ENCODE results near the gene FSTL4.
"Not testable (repeated sequence)": the region's sequence is repeated elsewhere in the genome, so short reads cannot be mapped to it uniquely, and the experiment has no call there.

The FSTL4 gene

DNA sequence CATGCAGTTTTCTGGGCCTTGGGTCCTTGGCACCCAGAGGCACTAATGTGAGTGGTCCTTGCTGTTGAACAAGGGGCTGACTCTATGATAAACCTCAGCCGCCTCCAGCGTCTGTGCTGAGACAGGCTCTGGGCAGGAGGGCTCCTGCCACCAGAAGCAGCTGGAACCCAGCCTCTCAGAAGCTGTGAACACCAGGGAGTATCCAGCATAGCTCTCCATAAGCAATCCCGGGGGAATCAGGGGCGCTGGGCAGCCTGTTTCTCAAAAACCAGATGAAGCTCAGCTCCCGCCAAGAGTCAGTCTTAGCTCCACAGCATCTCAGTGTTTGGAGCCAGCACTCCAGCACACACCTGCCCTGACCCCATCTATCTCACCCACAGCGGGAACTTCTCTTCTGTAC lies 390.3 kb downstream of the FSTL4 start:
- Histone ChIP-seq H3K4me1 (ENCODE audit: low read length) (no peaks in the 10 kb centered on the region), H3K9me2 (replicated peaks; ENCODE audit: insufficient read depth, low read length) (no peaks in the 10 kb centered on the region), H3K27me3 (replicated peaks; ENCODE audit: insufficient read depth, low read length) (no peaks in the 10 kb centered on the region), H3K4me3 (ENCODE audit: low read length) (no peak overlapping the region), H3K4me2 (ENCODE audit: low read depth, low read length) (no peak overlapping the region), H3K79me2 (ENCODE audit: low read length) (no peaks in the 10 kb centered on the region), H3K27ac (ENCODE audit: low read length) (no peak overlapping the region), H3K9ac (ENCODE audit: low read length) (no peak overlapping the region), H3F3A (ENCODE audit: insufficient read depth, low read length) (no peaks in the 10 kb centered on the region), H3K36me3 (replicated peaks; ENCODE audit: insufficient read depth, low read length) (no peaks in the 10 kb centered on the region), H2AFZ (ENCODE audit: low read length) (no peak overlapping the region), H4K20me1 (ENCODE audit: insufficient read depth, low read length) (no peaks in the 10 kb centered on the region), H3K9me3 (replicated peaks; ENCODE audit: insufficient read depth, low read length) (no peaks in the 10 kb centered on the region)
- no peak for DNase-seq
- TF ChIP-seq EZH2 (optimal IDR thresholded peaks at IDR 0.05; ENCODE audit: low read depth, low read length): no peak
- no peak for TF ChIP-seq EZH2phosphoT487 (IDR thresholded peaks at IDR 0.05; ENCODE audit: low read length)
- TF ChIP-seq CTCF (IDR thresholded peaks at IDR 0.05; ENCODE audit: low read length): no peak

DNA sequence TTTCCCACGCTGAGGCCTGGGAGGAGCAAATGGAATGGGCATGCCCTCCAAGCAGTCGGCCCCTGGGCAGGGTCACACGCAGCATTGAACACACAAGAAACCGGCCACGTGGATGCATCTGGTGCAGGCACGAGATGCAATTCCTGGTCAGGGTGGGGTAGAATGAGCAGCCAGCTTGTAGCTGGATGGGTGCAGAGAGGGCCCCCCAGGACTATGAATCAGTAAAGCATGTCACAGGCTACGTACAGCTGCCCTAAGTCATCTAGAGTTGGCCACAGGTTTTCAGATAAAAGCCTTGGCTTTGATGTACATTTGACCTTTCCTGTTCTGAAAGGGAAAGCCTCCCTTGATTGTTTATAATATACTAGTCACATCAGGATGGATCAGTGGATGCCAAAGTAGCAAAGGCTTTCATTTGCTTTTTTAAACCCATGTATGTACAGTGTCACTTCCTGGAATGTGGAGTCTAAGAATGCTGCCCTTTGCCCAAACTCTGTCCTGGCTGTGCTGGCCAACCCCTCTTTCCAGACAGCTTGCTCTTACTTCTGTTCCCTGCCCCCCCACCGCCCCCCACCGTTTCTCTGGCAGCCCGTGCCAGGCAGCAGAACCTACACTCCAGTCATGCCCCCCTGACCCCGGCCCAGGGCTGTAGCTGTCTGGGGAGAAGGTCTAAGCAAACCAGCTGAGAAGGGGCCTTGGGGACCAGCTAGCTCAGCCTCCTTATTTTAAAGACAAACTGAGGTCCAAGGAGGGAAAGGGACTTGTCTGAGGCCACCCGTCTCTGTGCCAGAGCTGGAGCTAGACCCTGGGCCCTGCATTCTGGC lies 391.3 kb downstream of the FSTL4 start:
- H4K20me1 ChIP-seq (ENCODE audit: insufficient read depth, low read length): no peaks in the 10 kb centered on the region
- no peak overlapping the region for H3K27ac ChIP-seq (ENCODE audit: low read length)
- no peak overlapping the region for H3K9ac ChIP-seq (ENCODE audit: low read length)
- no peaks in the 10 kb centered on the region for H3K79me2 ChIP-seq (ENCODE audit: low read length)
- no peaks in the 10 kb centered on the region for H3K4me1 ChIP-seq (ENCODE audit: low read length)
- no peak overlapping the region for H3K4me3 ChIP-seq (ENCODE audit: low read length)
- TF ChIP-seq CTCF (IDR thresholded peaks at IDR 0.05; ENCODE audit: low read length): no peak
- TF ChIP-seq EZH2phosphoT487 (IDR thresholded peaks at IDR 0.05; ENCODE audit: low read length): no peak
- TF ChIP-seq EZH2 (optimal IDR thresholded peaks at IDR 0.05; ENCODE audit: low read depth, low read length): no peak
- no peaks in the 10 kb centered on the region for H3K27me3 ChIP-seq (replicated peaks; ENCODE audit: insufficient read depth, low read length)
- H3K9me3 ChIP-seq (replicated peaks; ENCODE audit: insufficient read depth, low read length): no peaks in the 10 kb centered on the region
- no peak for DNase-seq
- no peak overlapping the region for H2AFZ ChIP-seq (ENCODE audit: low read length)
- H3K36me3 ChIP-seq (replicated peaks; ENCODE audit: insufficient read depth, low read length): no peaks in the 10 kb centered on the region
- H3F3A ChIP-seq (ENCODE audit: insufficient read depth, low read length): no peaks in the 10 kb centered on the region
- no peaks in the 10 kb centered on the region for H3K9me2 ChIP-seq (replicated peaks; ENCODE audit: insufficient read depth, low read length)
- no peak overlapping the region for H3K4me2 ChIP-seq (ENCODE audit: low read depth, low read length)

- no peak for DNase-seq
- H4K20me1 ChIP-seq (ENCODE audit: insufficient read depth, low read length): no peaks in the 10 kb centered on the region
- H3K79me2 ChIP-seq (ENCODE audit: low read length): no peaks in the 10 kb centered on the region
- H3K9me3 ChIP-seq (replicated peaks; ENCODE audit: insufficient read depth, low read length): no peaks in the 10 kb centered on the region
- no peaks in the 10 kb centered on the region for H3K36me3 ChIP-seq (replicated peaks; ENCODE audit: insufficient read depth, low read length)
- H3K9ac ChIP-seq (ENCODE audit: low read length): no peak overlapping the region
- H3K27me3 ChIP-seq (replicated peaks; ENCODE audit: insufficient read depth, low read length): no peaks in the 10 kb centered on the region
- TF ChIP-seq EZH2phosphoT487 (IDR thresholded peaks at IDR 0.05; ENCODE audit: low read length): no peak
- no peak for TF ChIP-seq EZH2 (optimal IDR thresholded peaks at IDR 0.05; ENCODE audit: low read depth, low read length)
- no peak for TF ChIP-seq CTCF (IDR thresholded peaks at IDR 0.05; ENCODE audit: low read length)
- H3K4me3 ChIP-seq (ENCODE audit: low read length): no peak overlapping the region
- no peaks in the 10 kb centered on the region for H3K9me2 ChIP-seq (replicated peaks; ENCODE audit: insufficient read depth, low read length)
- H3F3A ChIP-seq (ENCODE audit: insufficient read depth, low read length): no peaks in the 10 kb centered on the region
- no peak overlapping the region for H3K27ac ChIP-seq (ENCODE audit: low read length)
- H3K4me2 ChIP-seq (ENCODE audit: low read depth, low read length): no peak overlapping the region
- no peak overlapping the region for H2AFZ ChIP-seq (ENCODE audit: low read length)
- H3K4me1 ChIP-seq (ENCODE audit: low read length): no peaks in the 10 kb centered on the region
Measured at GRCh38 chr5:133219296-133219695, 393.0 kb downstream of the FSTL4 start.

- not testable (repeated sequence) for H3K36me3 ChIP-seq (replicated peaks; ENCODE audit: insufficient read depth, low read length); H3K79me2 ChIP-seq (ENCODE audit: low read length); H4K20me1 ChIP-seq (ENCODE audit: insufficient read depth, low read length); H3K4me1 ChIP-seq (ENCODE audit: low read length); H3K9me3 ChIP-seq (replicated peaks; ENCODE audit: insufficient read depth, low read length); H3K27me3 ChIP-seq (replicated peaks; ENCODE audit: insufficient read depth, low read length); H3K4me2 ChIP-seq (ENCODE audit: low read depth, low read length); H2AFZ ChIP-seq (ENCODE audit: low read length); H3K27ac ChIP-seq (ENCODE audit: low read length); H3K4me3 ChIP-seq (ENCODE audit: low read length); H3K9ac ChIP-seq (ENCODE audit: low read length); H3F3A ChIP-seq (ENCODE audit: insufficient read depth, low read length); DNase-seq; H3K9me2 ChIP-seq (replicated peaks; ENCODE audit: insufficient read depth, low read length)
Measured at GRCh38 chr5:133216138-133216537, 396.2 kb downstream of the FSTL4 start.
